C4-2B (cell line): ENCODE measurements around the gene LSM7.

ENCODE experiments used
- CTCF ChIP-seq: fragments of 450-650 bp; conservative IDR thresholded peaks from 2 replicates; pipeline ENCODE4 v1.5.1; 2017; ENCODE audit warnings: mild to moderate bottlenecking
- ZFX ChIP-seq: fragments of 450-650 bp; IDR thresholded peaks from 2 replicates; pipeline ENCODE4 v1.6.1; 2017

GRCh38 chr19:2334426-2334825 is 6.0 kb upstream of the LSM7 start:
- no peak for TF ChIP-seq CTCF
- no peak for TF ChIP-seq ZFX
